Limb (tissue), 2 donors: ENCODE measurements around the gene HMOX1.

Source experiments
- DNase-seq, 2 donors: peaks; one replicate each; pipeline ENCODE4 v3.0.0-alpha.2; 2016; ENCODE audit errors: extremely low spot score in 2 of 2

The HMOX1 gene, protein sequence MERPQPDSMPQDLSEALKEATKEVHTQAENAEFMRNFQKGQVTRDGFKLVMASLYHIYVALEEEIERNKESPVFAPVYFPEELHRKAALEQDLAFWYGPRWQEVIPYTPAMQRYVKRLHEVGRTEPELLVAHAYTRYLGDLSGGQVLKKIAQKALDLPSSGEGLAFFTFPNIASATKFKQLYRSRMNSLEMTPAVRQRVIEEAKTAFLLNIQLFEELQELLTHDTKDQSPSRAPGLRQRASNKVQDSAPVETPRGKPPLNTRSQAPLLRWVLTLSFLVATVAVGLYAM

DNA sequence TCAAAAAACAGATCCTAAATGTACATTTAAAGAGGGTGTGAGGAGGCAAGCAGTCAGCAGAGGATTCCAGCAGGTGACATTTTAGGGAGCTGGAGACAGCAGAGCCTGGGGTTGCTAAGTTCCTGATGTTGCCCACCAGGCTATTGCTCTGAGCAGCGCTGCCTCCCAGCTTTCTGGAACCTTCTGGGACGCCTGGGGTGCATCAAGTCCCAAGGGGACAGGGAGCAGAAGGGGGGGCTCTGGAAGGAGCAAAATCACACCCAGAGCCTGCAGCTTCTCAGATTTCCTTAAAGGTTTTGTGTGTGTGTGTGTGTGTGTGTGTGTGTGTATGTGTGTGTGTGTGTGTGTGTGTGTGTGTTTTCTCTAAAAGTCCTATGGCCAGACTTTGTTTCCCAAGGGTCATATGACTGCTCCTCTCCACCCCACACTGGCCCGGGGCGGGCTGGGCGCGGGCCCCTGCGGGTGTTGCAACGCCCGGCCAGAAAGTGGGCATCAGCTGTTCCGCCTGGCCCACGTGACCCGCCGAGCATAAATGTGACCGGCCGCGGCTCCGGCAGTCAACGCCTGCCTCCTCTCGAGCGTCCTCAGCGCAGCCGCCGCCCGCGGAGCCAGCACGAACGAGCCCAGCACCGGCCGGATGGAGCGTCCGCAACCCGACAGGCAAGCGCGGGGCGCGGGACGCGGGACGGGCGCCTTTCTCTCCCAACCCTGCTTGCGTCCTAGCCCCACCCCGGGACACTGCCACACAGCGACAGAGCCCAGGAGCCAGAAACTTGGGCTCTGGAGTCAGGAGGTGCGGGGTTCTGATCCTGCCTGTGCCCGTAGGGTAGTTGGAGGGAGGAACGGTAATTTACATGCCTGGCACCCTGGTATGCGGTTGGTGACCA, at the start of gene HMOX1:
TSS of gene HMOX1 (plus strand) at position 560 of the 887 bp plus-strand sequence. CDS start at position 638, 78 bp downstream.
- peak; percentile 73 to 86 for DNase-seq

DNA sequence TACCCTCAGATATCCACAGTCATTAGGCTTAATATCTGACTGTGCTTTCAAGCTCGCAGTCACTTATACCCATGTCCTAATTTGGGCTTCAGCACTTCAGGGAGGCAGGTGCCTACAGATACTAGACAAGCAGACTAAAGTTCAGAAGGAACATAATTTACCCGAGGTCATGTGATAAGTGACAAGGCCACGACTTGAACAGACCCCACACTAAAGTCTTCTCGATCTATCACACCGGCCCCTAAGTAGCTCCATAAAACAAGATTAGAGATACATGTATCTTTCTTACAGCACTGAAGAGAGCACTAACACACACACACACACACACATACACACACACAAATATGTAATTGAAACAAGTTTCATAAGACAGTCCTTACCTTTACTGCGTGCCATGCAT, 48.6 kb upstream of the HMOX1 start:
- no peak for DNase-seq

DNA sequence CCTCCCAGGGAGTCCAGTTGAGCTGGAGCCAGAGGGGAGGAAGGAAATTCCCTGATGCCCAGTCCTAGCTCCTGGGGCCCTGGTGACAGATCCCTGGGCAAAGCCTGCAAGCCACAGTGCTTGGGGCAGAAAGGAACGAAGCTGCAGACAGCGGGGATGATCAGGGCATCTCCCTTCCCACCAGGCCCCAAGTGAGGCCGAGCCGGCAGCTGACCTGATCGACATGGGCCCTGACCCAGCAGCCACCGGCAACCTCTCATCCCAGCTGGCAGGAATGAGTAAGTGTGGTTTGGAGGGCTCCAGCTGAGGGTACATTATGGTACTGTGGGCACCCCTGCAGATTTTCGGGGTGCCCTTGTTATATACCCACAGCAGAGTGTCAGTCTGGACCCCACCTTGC, 47.7 kb upstream of the HMOX1 start:
- no peak for DNase-seq

DNA sequence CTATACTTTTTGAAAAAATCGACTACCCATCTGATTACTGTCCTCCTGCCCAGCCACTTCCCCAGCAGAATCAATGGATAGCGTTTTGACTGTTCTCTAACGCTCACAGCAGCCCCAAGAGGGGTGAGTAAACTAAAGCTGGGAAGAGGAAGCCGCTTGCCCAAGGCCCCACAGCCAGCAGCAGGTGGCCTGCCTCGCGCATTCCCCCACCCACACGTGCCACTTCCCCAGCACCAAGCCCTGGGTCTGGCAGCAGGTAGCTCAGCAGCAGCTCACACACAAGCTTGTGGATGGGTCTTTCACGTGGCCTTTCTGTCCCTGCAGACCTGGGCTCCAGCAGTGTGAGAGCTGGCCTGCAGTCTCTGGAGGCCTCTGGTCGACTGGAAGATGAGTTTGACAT, 46.9 kb upstream of the HMOX1 start:
- DNase-seq = no peak

DNA sequence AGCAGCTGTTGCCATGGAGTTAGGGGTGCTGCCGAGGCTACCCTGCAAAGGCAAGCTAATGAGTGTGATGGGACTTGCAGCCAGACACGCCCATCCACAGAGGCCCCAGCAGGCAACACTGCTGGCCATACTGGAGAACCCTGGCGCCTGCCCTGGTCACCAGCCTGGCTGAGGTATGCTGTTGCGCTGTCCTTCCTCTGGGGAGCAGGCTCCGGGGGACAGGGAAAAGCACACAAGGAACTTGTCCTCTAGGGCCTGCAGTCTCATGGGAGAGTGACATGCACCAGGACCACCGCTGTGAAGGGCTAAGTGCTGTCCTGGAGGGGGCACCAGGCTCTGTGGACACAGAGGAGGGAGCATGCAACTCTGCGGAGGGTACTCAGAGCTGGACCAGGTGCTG, 45.4 kb upstream of the HMOX1 start:
- DNase-seq = no peak

DNA sequence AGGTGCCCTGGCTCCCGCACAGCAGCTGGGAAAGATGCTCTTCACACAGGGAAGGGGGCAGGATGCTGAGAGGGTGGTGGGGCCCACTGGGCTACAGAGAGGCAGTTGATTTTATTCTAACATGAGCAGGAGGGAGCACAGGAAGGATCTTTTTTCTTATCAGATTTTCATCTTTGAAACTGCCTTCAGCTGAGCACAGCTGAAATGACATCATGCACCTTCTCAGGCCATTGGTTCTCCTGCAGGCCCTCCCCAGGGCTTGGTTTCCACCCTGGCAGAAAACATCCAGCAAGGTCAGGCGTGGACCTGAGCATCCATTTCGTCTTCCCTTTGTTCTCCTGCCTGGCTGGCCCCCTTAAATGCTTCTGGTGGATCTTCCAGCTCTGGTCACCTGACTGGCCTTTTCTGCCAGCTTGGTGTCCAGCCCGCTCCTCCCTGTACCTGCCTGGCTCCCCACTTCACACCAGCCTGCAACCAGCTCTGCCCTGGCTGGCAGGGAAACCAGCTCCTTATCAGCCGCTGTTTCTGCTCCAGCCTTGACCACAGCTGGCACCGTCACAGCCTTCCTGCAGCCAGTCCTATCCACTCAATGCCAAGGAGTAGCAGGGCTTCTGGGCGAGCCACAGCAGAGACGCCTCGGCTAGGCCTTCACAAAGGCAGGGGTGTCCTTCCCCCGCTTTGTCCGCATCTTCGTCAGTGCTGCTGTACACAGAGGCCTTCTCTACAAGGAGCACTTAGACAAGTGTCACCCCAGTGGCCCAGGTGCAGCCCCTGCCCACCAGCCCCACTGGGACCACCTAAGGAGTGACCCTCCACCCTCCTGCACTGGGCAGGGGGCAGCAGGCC, 44.7 kb upstream of the HMOX1 start:
- DNase-seq = no peak

DNA sequence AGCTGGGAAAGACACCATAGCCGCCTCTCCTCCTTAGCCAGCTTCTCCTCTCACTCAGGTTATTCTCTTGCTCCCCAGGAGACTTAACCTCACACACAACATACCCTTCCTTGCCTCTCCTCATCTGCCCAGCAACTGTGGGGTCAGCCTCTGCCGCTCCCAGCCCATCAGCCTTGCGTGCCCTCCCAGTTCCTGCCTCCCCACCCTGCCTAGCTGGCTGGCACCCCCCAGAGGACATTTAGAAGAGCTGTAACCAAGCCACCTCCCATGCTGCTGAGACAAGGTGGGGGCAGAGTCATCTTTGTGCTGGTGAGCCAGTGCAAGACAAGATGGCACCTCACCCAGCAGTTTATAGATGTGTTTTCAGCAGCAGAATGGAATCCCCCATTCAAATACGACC, 43.0 kb upstream of the HMOX1 start:
- DNase-seq = no peak

DNA sequence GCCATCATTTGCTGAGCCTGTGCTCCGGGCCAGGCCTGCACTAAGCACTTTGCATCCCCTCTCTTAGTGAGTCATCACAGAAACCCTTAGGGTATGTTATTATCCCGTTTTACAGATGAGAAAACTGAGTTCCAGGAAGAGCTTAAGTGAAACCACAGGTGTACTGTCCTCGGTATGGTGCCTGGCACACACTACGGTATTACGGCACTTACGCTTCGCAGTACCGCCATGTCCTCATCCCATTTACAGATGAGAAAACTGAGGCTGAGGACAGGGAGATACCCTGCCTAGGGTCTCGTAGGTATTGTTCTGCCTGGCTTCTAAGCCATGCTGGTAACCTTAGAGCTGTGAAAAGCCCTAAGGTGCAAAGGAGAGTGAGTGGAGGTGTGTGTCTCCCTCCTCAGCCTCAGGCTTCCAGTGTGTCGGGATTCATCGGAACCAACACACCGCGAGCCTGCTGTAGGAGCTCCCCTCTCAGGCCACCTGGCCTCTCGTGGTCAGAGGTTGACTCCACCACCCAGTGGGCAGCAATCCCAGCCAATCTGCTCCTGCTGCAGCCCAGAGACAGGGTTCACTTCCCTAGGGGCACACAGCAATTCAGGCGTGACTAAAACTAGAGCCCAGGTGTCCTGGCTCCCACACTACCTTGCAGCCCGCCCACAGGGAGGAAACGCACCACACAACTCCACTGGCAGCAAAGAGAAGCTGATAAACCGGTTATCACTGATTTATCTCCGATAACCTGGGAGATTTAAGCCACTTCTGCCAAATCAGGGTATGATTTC, 39.6 kb upstream of the HMOX1 start:
- DNase-seq = no peak

DNA sequence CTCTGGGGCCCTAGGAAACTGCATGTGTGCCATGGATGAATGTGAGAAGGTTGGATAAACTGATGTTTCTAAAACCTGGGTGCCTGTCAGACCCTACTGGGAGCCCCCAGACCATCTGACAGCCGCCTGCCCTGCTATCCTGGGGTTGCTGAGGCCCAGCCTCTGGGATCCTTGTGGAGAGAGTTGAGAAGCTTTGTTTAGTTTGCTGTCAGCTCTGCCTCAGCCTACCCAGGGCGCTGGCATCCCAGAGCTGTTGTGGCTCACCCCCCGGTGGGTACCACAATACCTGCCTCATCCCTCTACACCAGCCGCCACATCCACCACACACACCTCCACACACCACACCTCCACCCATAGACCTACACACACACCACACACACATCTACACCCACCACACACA, 38.5 kb upstream of the HMOX1 start:
- DNase-seq = no peak

DNA sequence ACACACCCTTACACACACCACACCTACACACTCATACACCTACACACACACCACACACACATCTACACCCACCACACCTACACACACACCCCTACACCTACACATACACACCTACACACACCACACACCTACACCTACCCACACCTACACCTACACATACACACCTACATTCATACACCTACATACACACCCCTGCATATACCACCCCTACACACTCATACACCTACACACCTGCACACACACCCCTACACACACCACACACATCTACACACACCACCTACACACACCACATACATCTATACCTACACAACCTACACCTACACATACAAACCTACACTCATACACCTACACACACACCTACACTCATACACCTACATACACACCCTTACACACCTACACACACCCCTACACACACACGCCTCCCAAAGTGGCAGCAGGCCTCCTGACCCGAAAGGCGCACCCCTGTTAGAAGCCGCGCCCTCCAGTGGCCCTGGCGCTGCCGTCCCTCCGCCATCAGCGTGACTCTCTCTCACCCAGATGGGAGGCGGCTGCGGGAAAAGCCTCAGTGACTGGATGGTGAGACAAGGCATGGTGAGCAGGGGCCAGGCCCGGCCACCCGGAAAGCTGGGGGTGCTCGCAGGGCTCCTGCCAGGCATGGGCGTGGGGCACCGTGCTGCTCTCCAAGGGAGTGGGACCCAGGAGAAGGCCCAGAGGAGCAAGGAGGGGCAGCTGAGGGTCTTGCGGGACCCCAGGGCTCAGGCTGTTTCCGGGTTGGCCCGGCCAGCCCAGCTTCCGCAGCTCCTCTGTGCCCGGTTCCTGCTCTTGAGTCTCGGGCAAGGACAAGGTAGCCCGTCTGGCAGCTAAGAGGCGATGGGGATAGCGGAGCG, 37.0 kb upstream of the HMOX1 start:
- DNase-seq = no peak

DNA sequence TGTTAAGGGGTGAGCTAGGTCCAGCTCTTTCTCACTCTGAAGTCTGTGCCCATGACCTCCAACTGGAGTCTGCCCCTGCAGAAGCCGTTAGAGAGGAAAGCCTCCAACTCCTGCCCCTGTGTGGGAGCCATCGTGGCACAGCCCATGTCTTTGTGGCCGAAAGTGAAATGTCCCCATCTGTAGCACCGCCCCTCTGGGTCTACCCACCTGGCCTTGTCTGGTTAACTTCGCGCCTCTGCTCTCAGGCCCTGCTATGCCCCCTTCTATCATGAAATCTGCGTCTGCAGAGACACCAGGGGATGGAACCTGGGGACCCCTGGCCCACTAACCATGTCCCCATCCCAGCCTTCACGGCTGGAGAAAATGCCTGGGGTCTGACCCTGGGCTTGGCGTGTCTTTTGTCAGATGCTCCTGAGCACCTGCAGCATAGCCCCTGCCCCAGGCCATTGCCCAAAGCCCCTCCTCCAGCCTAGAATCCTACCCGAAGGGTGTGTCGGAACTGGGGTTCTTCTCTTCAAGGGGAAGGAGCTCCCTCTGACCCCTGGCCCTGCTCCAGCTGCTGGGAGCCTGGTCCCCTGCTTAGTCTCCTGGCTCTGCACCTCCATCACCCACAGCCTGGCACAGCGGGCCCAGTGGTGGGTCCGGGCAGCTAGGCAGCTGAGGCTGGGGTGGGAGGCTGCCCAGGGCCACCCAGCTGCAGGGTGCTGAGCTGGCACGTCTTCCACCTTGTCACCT, 35.8 kb upstream of the HMOX1 start:
- DNase-seq = no peak

DNA sequence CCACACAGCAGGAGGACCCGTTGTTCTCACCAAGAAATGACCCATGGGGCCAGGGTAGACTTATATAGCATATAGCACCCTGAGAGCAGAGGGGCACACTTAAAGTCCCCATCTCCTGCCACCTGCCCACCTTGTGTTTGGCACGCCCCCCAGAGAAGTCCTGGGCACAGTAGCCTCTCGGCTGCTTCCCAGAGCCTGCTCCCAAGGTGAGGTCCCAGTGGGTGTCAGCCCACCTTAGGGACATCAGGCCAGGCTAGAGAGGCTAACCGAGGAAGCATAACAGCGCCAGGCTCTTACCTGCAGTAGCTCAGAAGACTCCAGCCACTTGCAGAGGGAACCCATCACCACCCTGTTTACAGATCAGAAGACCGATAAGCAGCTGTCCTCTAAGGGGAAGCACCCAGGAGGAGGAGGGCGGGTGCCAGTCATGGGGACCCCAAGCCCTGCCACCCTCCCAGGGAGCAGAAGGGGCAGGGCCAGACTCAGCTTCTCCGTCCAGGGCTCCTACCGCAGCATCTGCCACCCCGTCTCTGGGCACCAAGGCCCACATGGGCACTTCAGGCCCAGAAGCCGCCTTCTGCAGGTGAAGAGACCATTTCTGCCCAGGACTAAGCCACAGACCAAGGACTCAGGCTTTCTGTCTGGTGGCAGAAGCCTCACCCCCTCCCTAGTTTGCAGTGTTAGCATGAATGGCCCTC, 34.9 kb upstream of the HMOX1 start:
- no peak for DNase-seq

DNA sequence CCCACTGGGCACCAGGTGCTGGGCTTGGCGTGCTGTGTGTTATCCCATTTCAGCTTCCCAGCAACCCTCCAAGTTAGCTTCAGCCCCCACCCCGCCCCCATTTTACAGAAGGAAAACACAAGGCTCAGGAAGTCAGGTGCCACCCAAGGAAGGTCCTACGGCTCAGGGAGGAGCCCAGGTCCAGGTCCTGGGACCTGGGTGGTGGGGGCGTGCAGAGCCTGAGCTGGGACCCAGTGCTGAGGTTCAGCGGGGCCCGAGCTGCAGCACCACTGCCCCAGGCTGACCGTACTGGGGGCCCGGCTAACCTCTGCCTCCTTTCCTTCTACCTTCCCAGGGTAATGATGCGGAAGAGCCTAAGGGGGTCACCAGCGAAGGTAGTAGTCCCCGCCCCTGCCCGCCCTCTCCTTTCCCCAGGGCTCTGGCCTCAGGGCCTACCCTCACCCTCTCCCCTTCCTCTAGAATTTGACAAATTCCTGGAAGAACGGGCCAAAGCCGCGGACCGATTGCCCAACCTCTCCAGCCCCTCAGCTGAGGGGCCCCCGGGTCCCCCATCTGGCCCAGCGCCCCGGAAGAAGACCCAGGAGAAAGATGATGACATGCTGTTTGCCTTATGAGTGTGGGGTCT, 34.2 kb upstream of the HMOX1 start:
- DNase-seq = no peak

DNA sequence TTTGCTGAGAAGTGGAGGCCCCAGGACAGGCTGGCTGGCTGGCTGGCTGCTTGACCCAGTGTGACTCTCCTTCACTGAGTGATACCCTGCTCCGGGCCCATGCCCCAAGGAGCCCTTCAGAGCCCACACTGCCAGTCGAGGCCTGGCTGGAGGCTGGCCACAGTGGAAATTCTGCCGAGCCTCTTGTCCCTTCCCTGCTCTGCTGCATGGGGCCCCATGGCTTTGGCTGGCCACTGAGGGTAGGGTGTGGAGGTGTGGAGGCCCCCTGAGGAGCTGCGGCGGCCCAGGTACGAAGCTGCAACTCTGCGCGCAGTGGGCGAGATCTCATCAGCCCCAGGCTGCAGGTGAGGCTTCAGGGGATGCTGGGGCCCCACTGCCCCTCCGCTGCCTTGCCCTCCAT, 33.4 kb upstream of the HMOX1 start:
- no peak for DNase-seq

DNA sequence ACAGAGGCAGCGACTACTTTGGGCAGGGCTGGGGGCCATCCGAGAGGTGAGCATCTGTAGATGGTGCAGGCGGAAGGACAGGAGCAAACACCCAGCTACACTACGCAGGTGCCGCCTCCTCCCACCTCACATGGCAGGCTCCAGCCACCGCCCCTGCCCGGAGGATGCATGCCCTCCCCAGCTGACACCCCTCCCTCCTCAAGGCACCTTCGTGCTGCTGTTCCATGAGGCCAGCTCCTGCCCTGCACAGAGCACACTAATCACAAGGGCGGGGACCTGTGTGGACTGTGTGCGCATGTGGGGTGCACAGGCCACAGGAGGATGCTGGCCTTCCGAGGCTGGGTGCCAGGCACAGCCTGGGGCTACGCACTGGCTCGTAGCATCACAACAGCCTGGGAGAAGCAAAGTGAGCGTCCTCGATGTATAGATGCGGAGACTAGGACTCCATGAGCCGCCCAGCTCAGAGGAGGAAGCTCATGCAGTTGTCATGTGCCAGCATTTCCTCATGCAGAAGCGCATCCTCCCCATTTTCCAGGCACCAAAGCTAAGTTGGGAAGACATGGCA, 32.8 kb upstream of the HMOX1 start:
- DNase-seq = no peak

DNA sequence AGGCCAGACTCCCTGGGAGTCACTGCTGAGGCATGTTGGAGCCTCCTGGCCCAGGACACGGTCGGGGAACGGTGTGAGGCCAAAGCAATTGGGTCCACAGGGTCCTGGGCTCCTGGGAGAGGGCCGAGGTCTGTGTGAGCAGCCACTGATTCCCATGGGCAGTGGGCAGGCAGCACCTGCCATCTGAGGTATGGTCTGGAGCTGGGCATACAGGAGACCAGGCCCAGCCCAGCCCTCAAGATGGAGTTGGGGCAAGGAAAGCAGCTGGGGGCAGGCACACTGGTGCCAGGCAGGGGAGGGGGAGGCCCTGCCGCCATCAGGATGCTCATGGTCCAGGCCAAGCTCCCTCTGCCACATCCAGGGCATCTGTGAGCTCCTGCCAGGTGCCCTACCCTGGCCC, 32.2 kb upstream of the HMOX1 start:
- DNase-seq = no peak

DNA sequence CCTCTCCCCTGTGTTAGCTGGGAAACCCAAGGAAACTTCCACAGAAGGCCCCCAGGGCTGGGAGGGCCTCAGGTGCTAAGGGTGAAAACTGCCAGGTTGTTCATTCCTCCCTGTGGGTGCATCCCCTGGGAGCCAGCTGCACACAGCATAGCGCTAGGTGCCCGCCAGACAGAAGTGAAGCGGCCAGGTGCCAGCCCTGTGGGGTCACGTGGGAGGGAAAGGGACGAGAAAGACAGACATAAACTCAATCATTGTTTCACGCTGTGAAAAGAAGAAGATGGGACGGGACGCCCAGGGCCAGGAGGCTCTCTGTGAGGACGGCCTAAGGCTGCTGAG, 31.6 kb upstream of the HMOX1 start:
- no peak for DNase-seq
